PC-9 (cell line): ENCODE results near the gene PCGF2.

Source experiments
- EZH2 ChIP-seq: fragments of 200-600 bp; sonication (generic); IDR thresholded peaks from 2 replicates; pipeline ENCODE4 v1.8.0; 2017; ENCODE audit warnings: antibody characterized with exemption, low read depth
- TF ChIP-seq, protein P1 (sequence below): fragments of 200-600 bp; sonication (generic); conservative IDR thresholded peaks from 2 replicates; pipeline ENCODE4 v1.6.1; 2017; ENCODE audit warnings: mixed run types, antibody characterized with exemption, mild to moderate bottlenecking, moderate library complexity

DNA sequence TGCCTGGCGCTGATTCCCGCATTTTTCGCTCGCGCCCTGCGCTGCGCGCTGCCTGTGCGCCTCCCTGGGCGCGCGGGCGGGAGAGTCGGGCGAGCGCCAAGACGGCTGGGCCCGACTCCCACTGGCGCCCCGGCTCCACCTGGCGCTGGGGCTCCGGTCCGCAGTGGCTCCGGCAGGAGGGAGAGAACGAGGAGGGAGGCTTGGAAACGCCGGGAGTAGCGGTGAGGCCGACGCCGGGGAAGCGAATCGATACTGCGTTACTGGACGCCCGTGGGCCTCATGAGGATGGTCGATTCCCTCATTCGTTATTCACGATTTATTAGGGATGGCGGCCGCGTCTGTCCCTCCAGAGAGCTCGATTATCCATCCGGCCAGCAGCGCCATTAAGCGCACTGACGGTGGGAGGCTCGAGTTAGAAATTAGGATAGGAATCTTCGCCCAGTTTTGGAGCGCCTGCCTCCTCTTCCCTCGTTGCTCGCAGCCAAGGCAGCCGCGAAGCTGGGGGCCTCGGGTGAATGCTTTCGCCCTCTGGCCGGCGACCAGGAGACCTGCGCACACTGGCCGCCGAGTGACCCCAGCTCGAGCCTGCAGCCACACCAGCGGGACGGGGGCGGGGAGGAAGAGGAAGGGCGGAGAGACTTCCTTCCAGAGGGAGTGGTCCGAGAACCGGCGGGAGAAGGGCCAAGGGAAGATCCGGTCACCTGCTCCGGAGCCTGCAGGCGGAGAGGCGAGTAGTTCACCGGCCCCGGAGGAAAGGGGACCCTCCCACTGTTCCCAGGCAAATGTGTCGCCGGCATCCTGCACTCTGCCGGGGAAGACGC, 1.3 kb upstream of the PCGF2 start:
- TF ChIP-seq, protein P1, sequence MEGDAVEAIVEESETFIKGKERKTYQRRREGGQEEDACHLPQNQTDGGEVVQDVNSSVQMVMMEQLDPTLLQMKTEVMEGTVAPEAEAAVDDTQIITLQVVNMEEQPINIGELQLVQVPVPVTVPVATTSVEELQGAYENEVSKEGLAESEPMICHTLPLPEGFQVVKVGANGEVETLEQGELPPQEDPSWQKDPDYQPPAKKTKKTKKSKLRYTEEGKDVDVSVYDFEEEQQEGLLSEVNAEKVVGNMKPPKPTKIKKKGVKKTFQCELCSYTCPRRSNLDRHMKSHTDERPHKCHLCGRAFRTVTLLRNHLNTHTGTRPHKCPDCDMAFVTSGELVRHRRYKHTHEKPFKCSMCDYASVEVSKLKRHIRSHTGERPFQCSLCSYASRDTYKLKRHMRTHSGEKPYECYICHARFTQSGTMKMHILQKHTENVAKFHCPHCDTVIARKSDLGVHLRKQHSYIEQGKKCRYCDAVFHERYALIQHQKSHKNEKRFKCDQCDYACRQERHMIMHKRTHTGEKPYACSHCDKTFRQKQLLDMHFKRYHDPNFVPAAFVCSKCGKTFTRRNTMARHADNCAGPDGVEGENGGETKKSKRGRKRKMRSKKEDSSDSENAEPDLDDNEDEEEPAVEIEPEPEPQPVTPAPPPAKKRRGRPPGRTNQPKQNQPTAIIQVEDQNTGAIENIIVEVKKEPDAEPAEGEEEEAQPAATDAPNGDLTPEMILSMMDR = no peak
- no peak for TF ChIP-seq EZH2
